Hepatic stellate cell (primary cell): ENCODE results near the gene TENM3.

Source experiments
- DNase-seq: peaks from one replicate; pipeline ENCODE4 v3.0.0; 2011; ENCODE audit warnings: low spot score

The TENM3 gene

GRCh38 chr4:182451441-182451840, 208.2 kb downstream of the TENM3 start:
- no peak for DNase-seq

GRCh38 chr4:182453830-182454229, 210.6 kb downstream of the TENM3 start:
- no peak for DNase-seq

- DNase-seq: no peak
Observed at GRCh38 chr4:182454440-182455013, 211.3 kb downstream of the TENM3 start.

GRCh38 chr4:182465114-182465513, 221.9 kb downstream of the TENM3 start:
- no peak for DNase-seq

- no peak for DNase-seq
Observed at GRCh38 chr4:182465979-182466378, 222.8 kb downstream of the TENM3 start.

GRCh38 chr4:182470215-182470614, 227.0 kb downstream of the TENM3 start:
- DNase-seq: no peak

- no peak for DNase-seq
Observed at GRCh38 chr4:182475539-182475938, 232.3 kb downstream of the TENM3 start.

GRCh38 chr4:182478475-182478874, 235.3 kb downstream of the TENM3 start:
- peak; percentile 20 for DNase-seq

GRCh38 chr4:182483685-182484084, 240.5 kb downstream of the TENM3 start:
- no peak for DNase-seq

GRCh38 chr4:182486881-182487280, 243.7 kb downstream of the TENM3 start:
- DNase-seq: no peak

GRCh38 chr4:182488896-182489295, 245.7 kb downstream of the TENM3 start:
- no peak for DNase-seq

- no peak for DNase-seq
Observed at GRCh38 chr4:182489607-182490006, 246.4 kb downstream of the TENM3 start.

GRCh38 chr4:182491719-182492118, 248.5 kb downstream of the TENM3 start:
- DNase-seq: no peak

GRCh38 chr4:182492423-182492822, 249.2 kb downstream of the TENM3 start:
- peak; percentile 1 for DNase-seq

GRCh38 chr4:182493377-182493776, 250.2 kb downstream of the TENM3 start:
- no peak for DNase-seq

GRCh38 chr4:182494103-182494502, 250.9 kb downstream of the TENM3 start:
- no peak for DNase-seq

GRCh38 chr4:182495031-182495430, 251.8 kb downstream of the TENM3 start:
- no peak for DNase-seq

GRCh38 chr4:182495645-182496385, 252.6 kb downstream of the TENM3 start:
- no peak for DNase-seq

GRCh38 chr4:182496408-182496807, 253.2 kb downstream of the TENM3 start:
- no peak for DNase-seq

- DNase-seq: no peak
Observed at GRCh38 chr4:182502064-182502463, 258.9 kb downstream of the TENM3 start.

GRCh38 chr4:182504463-182504862, 261.3 kb downstream of the TENM3 start:
- DNase-seq: no peak

GRCh38 chr4:182507805-182508204, 264.6 kb downstream of the TENM3 start:
- DNase-seq: no peak

GRCh38 chr4:182510836-182511235, 267.6 kb downstream of the TENM3 start:
- no peak for DNase-seq
